ENCODE measurements around the gene PCCA.

Gene PCCA

GRCh38 chr13:100442095-100442832 is 353.4 kb downstream of the PCCA start:
- DNase-seq (ENCODE audit: low read depth), result no peak
- H3K4me3 ChIP-seq (ENCODE audit: low read depth, low read length), result no peak overlapping the region
- no peak for TF ChIP-seq CTCF (IDR thresholded peaks at IDR 0.05; ENCODE audit: low read depth, low read length, missing control alignments)

- no peak for DNase-seq (ENCODE audit: low read depth)
- H3K4me3 ChIP-seq (ENCODE audit: low read depth, low read length), result no peak overlapping the region
- TF ChIP-seq CTCF (IDR thresholded peaks at IDR 0.05; ENCODE audit: low read depth, low read length, missing control alignments), result no peak
These were observed 354.5 kb downstream of the PCCA start for GRCh38 chr13:100443278-100443997.

GRCh38 chr13:100443998-100444328 is 355.1 kb downstream of the PCCA start:
- H3K4me3 ChIP-seq (ENCODE audit: low read depth, low read length), result no peak overlapping the region
- no peak for TF ChIP-seq CTCF (IDR thresholded peaks at IDR 0.05; ENCODE audit: low read depth, low read length, missing control alignments)
- DNase-seq (ENCODE audit: low read depth), result no peak

GRCh38 chr13:100447831-100448230 is 358.9 kb downstream of the PCCA start:
- H3K4me3 ChIP-seq (ENCODE audit: low read depth, low read length), result no peak overlapping the region
- no peak for DNase-seq (ENCODE audit: low read depth)
- TF ChIP-seq CTCF (IDR thresholded peaks at IDR 0.05; ENCODE audit: low read depth, low read length, missing control alignments), result no peak

GRCh38 chr13:100451923-100452322 is 363.0 kb downstream of the PCCA start:
- DNase-seq (ENCODE audit: low read depth), result no peak
- H3K4me3 ChIP-seq (ENCODE audit: low read depth, low read length), result no peak overlapping the region
- TF ChIP-seq CTCF (IDR thresholded peaks at IDR 0.05; ENCODE audit: low read depth, low read length, missing control alignments), result no peak

GRCh38 chr13:100454876-100455275 is 366.0 kb downstream of the PCCA start:
- H3K4me3 ChIP-seq (ENCODE audit: low read depth, low read length), result no peak overlapping the region
- no peak for DNase-seq (ENCODE audit: low read depth)
- TF ChIP-seq CTCF (IDR thresholded peaks at IDR 0.05; ENCODE audit: low read depth, low read length, missing control alignments), result no peak

- no peak for TF ChIP-seq CTCF (IDR thresholded peaks at IDR 0.05; ENCODE audit: low read depth, low read length, missing control alignments)
- no peak overlapping the region for H3K4me3 ChIP-seq (ENCODE audit: low read depth, low read length)
- no peak for DNase-seq (ENCODE audit: low read depth)
These were observed 369.8 kb downstream of the PCCA start for GRCh38 chr13:100458673-100459072.

All from GM12864 (cell line).